ENCODE measurements around the gene LARP4B.

The LARP4B gene

GRCh38 chr10:775245-776075 lies 156.0 kb downstream of the LARP4B start:
- 90% methylated on average over 38 of the region's 38 CpGs for WGBS
- H3K18ac ChIP-seq (ENCODE audit: low read depth in 1 of 2, low read length in 2 of 2), result no peak overlapping the region
- no peak overlapping the region for H2BK5ac ChIP-seq (ENCODE audit: low read depth, low read length, poor library complexity, severe bottlenecking)
- no peak overlapping the region for H2BK12ac ChIP-seq (ENCODE audit: low read length in 2 of 2)
- H3K27me3 ChIP-seq (ENCODE audit: control insufficient read depth in 1 of 2, insufficient read depth in 1 of 2, low read length in 2 of 2), result peaks cover 0 to 24% of the 10 kb centered on the region in 2 experiments
- no peak overlapping the region for H3K4ac ChIP-seq (ENCODE audit: low read depth in 1 of 2, low read length in 2 of 2)
- peak overlapping the region in 1 of 2 experiments; percentile 12 for H3K4me3 ChIP-seq (ENCODE audit: insufficient read depth in 1 of 2, low read depth in 1 of 2, low read length in 2 of 2)
- H3K4me2 ChIP-seq (ENCODE audit: low read length, poor library complexity, severe bottlenecking), result peak overlapping the region; percentile 4
- DNase-seq, result peak; percentile 27
- no peak overlapping the region for H3K14ac ChIP-seq (ENCODE audit: low read length in 2 of 2)
- no peak overlapping the region for H2BK120ac ChIP-seq (ENCODE audit: low read depth, low read length)
- no peak overlapping the region for H3K23ac ChIP-seq (ENCODE audit: low read length in 2 of 2)
- H3K36me3 ChIP-seq (ENCODE audit: control insufficient read depth in 1 of 2, insufficient read depth in 2 of 2, low read depth in 1 of 2, low read length in 2 of 2), result no peaks in the 10 kb centered on the region
- no peak overlapping the region for H2BK15ac ChIP-seq (ENCODE audit: low read depth, poor library complexity, severe bottlenecking)
- H4K8ac ChIP-seq (ENCODE audit: low read length), result no peak overlapping the region
- no peak overlapping the region for H2AFZ ChIP-seq (ENCODE audit: low read depth, low read length)
- H3K27ac ChIP-seq (ENCODE audit: low read length, poor library complexity, severe bottlenecking), result no peak overlapping the region
- H3K9me3 ChIP-seq (ENCODE audit: control insufficient read depth, low read length), result peaks cover 4% of the 10 kb centered on the region
- H3K4me1 ChIP-seq (ENCODE audit: control insufficient read depth, insufficient read depth, low read depth, low read length), result peaks cover 26% of the 10 kb centered on the region
- no peak overlapping the region for H4K91ac ChIP-seq (ENCODE audit: low read length)
- H3K79me1 ChIP-seq (replicated peaks; ENCODE audit: low read length, poor library complexity, severe bottlenecking), result no peaks in the 10 kb centered on the region
- no peak overlapping the region for H3K9ac ChIP-seq (ENCODE audit: low read length)
- peak overlapping the region; percentile 53 for H2AK5ac ChIP-seq (ENCODE audit: low read length, severe bottlenecking)

GRCh38 chr10:774661-775244 lies 156.8 kb downstream of the LARP4B start:
- Histone ChIP-seq H3K14ac (ENCODE audit: low read length in 2 of 2) (no peak overlapping the region), H3K4me1 (ENCODE audit: control insufficient read depth, insufficient read depth, low read depth, low read length) (peaks cover 26% of the 10 kb centered on the region), H4K8ac (ENCODE audit: low read length) (no peak overlapping the region), H2BK15ac (ENCODE audit: low read depth, poor library complexity, severe bottlenecking) (no peak overlapping the region), H3K27me3 (ENCODE audit: control insufficient read depth in 1 of 2, insufficient read depth in 1 of 2, low read length in 2 of 2) (peaks cover 0 to 24% of the 10 kb centered on the region in 2 experiments), H2AFZ (ENCODE audit: low read depth, low read length) (no peak overlapping the region), H3K9me3 (ENCODE audit: control insufficient read depth, low read length) (peaks cover 4% of the 10 kb centered on the region), H3K27ac (ENCODE audit: low read length, poor library complexity, severe bottlenecking) (no peak overlapping the region), H3K79me1 (replicated peaks; ENCODE audit: low read length, poor library complexity, severe bottlenecking) (no peaks in the 10 kb centered on the region), H4K91ac (ENCODE audit: low read length) (no peak overlapping the region), H2AK5ac (ENCODE audit: low read length, severe bottlenecking) (peak overlapping the region; percentile 53), H3K18ac (ENCODE audit: low read depth in 1 of 2, low read length in 2 of 2) (no peak overlapping the region), H2BK5ac (ENCODE audit: low read depth, low read length, poor library complexity, severe bottlenecking) (no peak overlapping the region), H3K36me3 (ENCODE audit: control insufficient read depth in 1 of 2, insufficient read depth in 2 of 2, low read depth in 1 of 2, low read length in 2 of 2) (no peaks in the 10 kb centered on the region), H2BK12ac (ENCODE audit: low read length in 2 of 2) (no peak overlapping the region), H3K4me3 (ENCODE audit: insufficient read depth in 1 of 2, low read depth in 1 of 2, low read length in 2 of 2) (no peak overlapping the region), H3K23ac (ENCODE audit: low read length in 2 of 2) (no peak overlapping the region), H2BK120ac (ENCODE audit: low read depth, low read length) (no peak overlapping the region), H3K4me2 (ENCODE audit: low read length, poor library complexity, severe bottlenecking) (no peak overlapping the region), H3K9ac (ENCODE audit: low read length) (no peak overlapping the region), H3K4ac (ENCODE audit: low read depth in 1 of 2, low read length in 2 of 2) (no peak overlapping the region)
- 94% methylated on average over 19 of the region's 23 CpGs for WGBS
- no peak for DNase-seq

GRCh38 chr10:774223-774622 lies 157.3 kb downstream of the LARP4B start:
- Histone ChIP-seq H2BK12ac (ENCODE audit: low read length in 2 of 2) (no peak overlapping the region), H3K27ac (ENCODE audit: low read length, poor library complexity, severe bottlenecking) (no peak overlapping the region), H3K27me3 (ENCODE audit: control insufficient read depth in 1 of 2, insufficient read depth in 1 of 2, low read length in 2 of 2) (peaks cover 0 to 24% of the 10 kb centered on the region in 2 experiments), H3K36me3 (ENCODE audit: control insufficient read depth in 1 of 2, insufficient read depth in 2 of 2, low read depth in 1 of 2, low read length in 2 of 2) (no peaks in the 10 kb centered on the region), H3K18ac (ENCODE audit: low read depth in 1 of 2, low read length in 2 of 2) (no peak overlapping the region), H3K9ac (ENCODE audit: low read length) (no peak overlapping the region), H3K14ac (ENCODE audit: low read length in 2 of 2) (no peak overlapping the region), H3K23ac (ENCODE audit: low read length in 2 of 2) (no peak overlapping the region), H3K79me1 (replicated peaks; ENCODE audit: low read length, poor library complexity, severe bottlenecking) (no peaks in the 10 kb centered on the region), H2BK120ac (ENCODE audit: low read depth, low read length) (no peak overlapping the region), H3K4me1 (ENCODE audit: control insufficient read depth, insufficient read depth, low read depth, low read length) (peaks cover 26% of the 10 kb centered on the region), H2BK15ac (ENCODE audit: low read depth, poor library complexity, severe bottlenecking) (no peak overlapping the region), H4K8ac (ENCODE audit: low read length) (no peak overlapping the region), H3K4me3 (ENCODE audit: insufficient read depth in 1 of 2, low read depth in 1 of 2, low read length in 2 of 2) (no peak overlapping the region), H2AK5ac (ENCODE audit: low read length, severe bottlenecking) (no peak overlapping the region), H3K4me2 (ENCODE audit: low read length, poor library complexity, severe bottlenecking) (no peak overlapping the region), H4K91ac (ENCODE audit: low read length) (no peak overlapping the region), H3K9me3 (ENCODE audit: control insufficient read depth, low read length) (peaks cover 4% of the 10 kb centered on the region), H3K4ac (ENCODE audit: low read depth in 1 of 2, low read length in 2 of 2) (no peak overlapping the region), H2AFZ (ENCODE audit: low read depth, low read length) (no peak overlapping the region), H2BK5ac (ENCODE audit: low read depth, low read length, poor library complexity, severe bottlenecking) (no peak overlapping the region)
- no peak for DNase-seq
- 86% methylated on average over 13 of the region's 13 CpGs for WGBS

DNA sequence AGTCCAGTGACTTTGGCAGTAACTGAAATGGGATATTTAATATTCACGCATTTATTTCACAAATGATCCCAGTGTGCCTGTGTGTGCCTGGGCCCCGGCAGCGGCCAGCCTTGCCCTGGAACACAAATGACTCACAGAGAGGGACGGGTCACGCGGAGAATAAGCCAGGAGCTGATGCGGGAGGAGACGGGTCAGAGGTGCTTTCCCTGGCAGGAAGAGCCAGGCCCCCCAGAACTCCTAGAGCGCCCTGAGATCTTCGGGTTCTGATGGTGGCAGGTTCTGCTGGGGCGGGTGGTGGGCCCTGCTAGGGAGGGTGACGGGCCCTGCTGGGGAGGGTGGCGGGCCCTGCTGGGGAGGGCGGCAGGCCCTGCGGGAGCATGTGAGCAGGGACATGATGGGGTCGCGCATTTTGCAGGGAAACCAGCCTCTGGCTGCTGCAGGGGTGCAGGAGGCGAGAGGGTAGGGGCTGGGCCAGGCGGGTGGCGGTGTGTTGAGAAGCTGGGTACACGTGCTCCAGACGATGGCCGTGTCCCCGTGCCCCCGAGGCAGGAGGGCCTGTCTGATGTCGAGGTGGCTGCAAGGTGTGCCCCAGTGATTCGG lies 157.8 kb downstream of the LARP4B start:
- peaks cover 6% of the 10 kb centered on the region for H3K9me3 ChIP-seq (ENCODE audit: control insufficient read depth, low read length)
- no peak overlapping the region for H3K4me2 ChIP-seq (ENCODE audit: low read length, poor library complexity, severe bottlenecking)
- H3K27me3 ChIP-seq (ENCODE audit: control insufficient read depth in 1 of 2, insufficient read depth in 1 of 2, low read length in 2 of 2), result peaks cover 0 to 19% of the 10 kb centered on the region in 2 experiments
- H3K4me1 ChIP-seq (ENCODE audit: control insufficient read depth, insufficient read depth, low read depth, low read length), result peaks cover 20% of the 10 kb centered on the region
- no peak overlapping the region for H3K9ac ChIP-seq (ENCODE audit: low read length)
- no peaks in the 10 kb centered on the region for H3K79me1 ChIP-seq (replicated peaks; ENCODE audit: low read length, poor library complexity, severe bottlenecking)
- H3K36me3 ChIP-seq (ENCODE audit: control insufficient read depth in 1 of 2, insufficient read depth in 2 of 2, low read depth in 1 of 2, low read length in 2 of 2), result no peaks in the 10 kb centered on the region
- H3K18ac ChIP-seq (ENCODE audit: low read depth in 1 of 2, low read length in 2 of 2), result no peak overlapping the region
- H2AFZ ChIP-seq (ENCODE audit: low read depth, low read length), result no peak overlapping the region
- H3K23ac ChIP-seq (ENCODE audit: low read length in 2 of 2), result no peak overlapping the region
- H3K14ac ChIP-seq (ENCODE audit: low read length in 2 of 2), result no peak overlapping the region
- no peak overlapping the region for H2BK5ac ChIP-seq (ENCODE audit: low read depth, low read length, poor library complexity, severe bottlenecking)
- no peak overlapping the region for H2AK5ac ChIP-seq (ENCODE audit: low read length, severe bottlenecking)
- 91% methylated on average over 27 of the region's 27 CpGs for WGBS
- DNase-seq, result no peak
- no peak overlapping the region for H4K8ac ChIP-seq (ENCODE audit: low read length)
- H3K4ac ChIP-seq (ENCODE audit: low read depth in 1 of 2, low read length in 2 of 2), result no peak overlapping the region
- H3K4me3 ChIP-seq (ENCODE audit: insufficient read depth in 1 of 2, low read depth in 1 of 2, low read length in 2 of 2), result no peak overlapping the region
- no peak overlapping the region for H4K91ac ChIP-seq (ENCODE audit: low read length)
- no peak overlapping the region for H3K27ac ChIP-seq (ENCODE audit: low read length, poor library complexity, severe bottlenecking)
- no peak overlapping the region for H2BK12ac ChIP-seq (ENCODE audit: low read length in 2 of 2)
- H2BK15ac ChIP-seq (ENCODE audit: low read depth, poor library complexity, severe bottlenecking), result no peak overlapping the region
- no peak overlapping the region for H2BK120ac ChIP-seq (ENCODE audit: low read depth, low read length)

Measured in mesenchymal stem cell (in vitro differentiated cells and primary cell).